Esophagus muscularis mucosa (tissue), 3 donors: Measurements from ENCODE around the gene ARHGAP9.

Source experiments
- POLR2A ChIP-seq: fragments of 450-650 bp; IDR thresholded peaks from one replicate; pipeline ENCODE4 v1.6.1; 2017; ENCODE audit warnings: antibody characterized with exemption, moderate library complexity, mild to moderate bottlenecking, low read depth
- POLR2AphosphoS5 ChIP-seq, 2 donors: sonication (generic); formaldehyde crosslinking; IDR thresholded peaks; one replicate each; pipeline ENCODE4 v1.6.1; 2017; ENCODE audit warnings: antibody characterized with exemption in 2 of 2
- TF ChIP-seq, protein P1 (sequence below), 3 experiments: fragments of 200-600 bp in 2 of 3; fragments of 450-650 bp in 1 of 3; sonication (generic) in 2 of 3; IDR thresholded peaks; one replicate each; pipeline ENCODE4 v1.5.1; 2017 to 2019; ENCODE audit warnings: antibody characterized with exemption in 3 of 3, mild to moderate bottlenecking in 2 of 3, moderate library complexity in 1 of 3

DNA sequence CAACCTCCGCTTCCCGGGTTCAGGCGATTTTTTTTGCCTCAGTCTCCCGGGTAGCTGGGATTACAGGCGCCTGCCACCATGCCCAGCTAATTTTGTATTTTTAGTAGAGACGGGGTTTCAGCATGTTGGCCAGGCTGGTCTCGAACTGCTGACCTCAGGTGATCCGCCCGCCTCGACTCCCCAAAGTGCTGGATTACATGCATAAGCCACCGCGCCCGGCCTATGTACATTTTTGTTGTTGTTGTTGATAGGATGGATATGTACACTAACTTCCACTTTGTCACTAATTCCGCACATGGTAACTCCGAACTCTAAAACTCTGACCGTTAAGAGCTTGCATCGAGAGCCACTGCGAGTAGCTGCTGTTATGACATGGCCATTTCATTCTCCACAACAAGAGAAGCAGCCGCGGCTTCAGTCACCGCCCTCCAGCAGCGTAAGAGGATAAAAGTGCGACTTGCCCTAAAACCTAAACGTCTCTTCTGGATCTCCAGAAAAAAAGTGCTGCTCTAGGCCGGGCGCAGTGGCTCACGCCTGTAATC, 7.5 kb upstream of the ARHGAP9 start:
- TF ChIP-seq, protein P1, sequence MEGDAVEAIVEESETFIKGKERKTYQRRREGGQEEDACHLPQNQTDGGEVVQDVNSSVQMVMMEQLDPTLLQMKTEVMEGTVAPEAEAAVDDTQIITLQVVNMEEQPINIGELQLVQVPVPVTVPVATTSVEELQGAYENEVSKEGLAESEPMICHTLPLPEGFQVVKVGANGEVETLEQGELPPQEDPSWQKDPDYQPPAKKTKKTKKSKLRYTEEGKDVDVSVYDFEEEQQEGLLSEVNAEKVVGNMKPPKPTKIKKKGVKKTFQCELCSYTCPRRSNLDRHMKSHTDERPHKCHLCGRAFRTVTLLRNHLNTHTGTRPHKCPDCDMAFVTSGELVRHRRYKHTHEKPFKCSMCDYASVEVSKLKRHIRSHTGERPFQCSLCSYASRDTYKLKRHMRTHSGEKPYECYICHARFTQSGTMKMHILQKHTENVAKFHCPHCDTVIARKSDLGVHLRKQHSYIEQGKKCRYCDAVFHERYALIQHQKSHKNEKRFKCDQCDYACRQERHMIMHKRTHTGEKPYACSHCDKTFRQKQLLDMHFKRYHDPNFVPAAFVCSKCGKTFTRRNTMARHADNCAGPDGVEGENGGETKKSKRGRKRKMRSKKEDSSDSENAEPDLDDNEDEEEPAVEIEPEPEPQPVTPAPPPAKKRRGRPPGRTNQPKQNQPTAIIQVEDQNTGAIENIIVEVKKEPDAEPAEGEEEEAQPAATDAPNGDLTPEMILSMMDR (IDR thresholded peaks at IDR 0.05) = no peak
- TF ChIP-seq POLR2AphosphoS5 (IDR thresholded peaks at IDR 0.05) = no peak
- TF ChIP-seq POLR2A = no peak
